Stimulated activated CD8-positive, alpha-beta memory T cell treated with anti-CD3 and anti-CD28 coated beads, Interleukin-7, amount 100 ng/mL, for 4 hours (primary cell): ENCODE results near the gene XRCC4.

Source experiments
- DNase-seq, 2 donors: peaks; one replicate each; pipeline ENCODE4 v3.0.0-alpha.2; 2020; ENCODE audit warnings: low read depth in 2 of 2

The XRCC4 gene

GRCh38 chr5:83071286-83072051 is 5.9 kb upstream of the XRCC4 start:
- no peak for DNase-seq

DNA sequence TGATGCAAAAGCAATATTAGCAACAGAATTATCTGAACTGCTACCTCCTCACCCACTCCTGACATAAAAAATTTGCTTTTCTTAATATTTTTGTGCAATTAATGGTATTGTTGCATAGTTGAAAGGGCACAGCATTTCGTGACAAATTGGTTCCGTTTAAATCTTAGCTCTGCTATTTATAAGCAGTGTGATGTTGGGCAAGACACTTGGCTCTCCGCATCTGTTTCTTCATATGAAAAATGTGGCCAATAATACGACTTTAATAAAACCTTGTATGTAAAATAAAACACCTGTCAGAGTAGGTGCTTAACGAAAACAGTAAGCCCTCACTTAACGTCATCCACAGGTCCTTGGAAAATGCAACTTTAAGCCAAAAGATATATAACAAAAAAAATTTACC is 4.4 kb upstream of the XRCC4 start:
- no peak for DNase-seq

DNA sequence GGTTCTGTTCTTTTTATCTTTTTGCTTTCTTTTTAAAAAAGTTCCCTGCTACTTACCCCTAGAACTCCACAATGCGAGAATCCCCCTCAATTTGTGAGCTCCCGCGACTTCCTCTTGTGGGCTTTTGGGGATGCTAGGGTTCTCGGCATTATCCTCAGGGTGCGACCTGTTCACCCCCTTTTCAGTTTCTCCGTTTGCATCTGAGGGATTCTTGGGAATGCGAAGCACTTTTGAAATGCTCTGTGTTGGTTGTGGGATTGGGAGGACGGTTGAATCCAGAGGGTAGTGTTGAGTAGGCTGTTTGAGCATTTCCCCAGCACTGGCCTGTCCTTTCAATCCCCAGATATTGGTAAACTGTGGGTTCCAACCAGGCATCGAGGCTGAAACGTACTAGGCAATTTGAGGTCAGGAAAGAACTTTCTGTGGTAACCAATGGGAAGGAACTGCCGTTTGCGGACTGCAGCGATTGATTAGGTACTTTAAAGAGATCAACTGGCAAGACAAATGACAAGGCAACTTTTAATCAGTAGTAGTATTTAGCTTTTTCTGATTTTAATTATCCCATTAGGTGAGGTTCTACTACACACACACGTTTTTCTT is 415 bp downstream of the XRCC4 start:
- peak in 1 of 2 donors; percentile 0 for DNase-seq

DNA sequence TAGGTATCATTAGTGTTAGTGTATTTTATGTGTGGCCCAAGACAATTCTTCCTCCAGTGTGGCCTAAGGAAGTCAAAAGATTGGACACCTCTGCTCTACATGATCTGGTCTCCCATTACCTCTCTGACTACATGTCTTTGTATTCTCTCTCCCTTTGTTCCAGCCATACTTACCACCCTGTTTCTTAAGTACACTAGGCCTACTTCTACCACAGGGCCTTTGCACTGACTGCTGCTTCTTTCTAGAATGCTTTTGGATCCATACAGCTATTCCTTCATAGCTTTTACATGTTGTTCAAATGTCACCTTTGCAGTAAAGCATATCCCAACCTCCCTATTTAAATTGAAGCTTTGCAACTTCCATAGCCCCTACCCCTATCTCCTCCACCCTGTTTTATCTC is 5.4 kb downstream of the XRCC4 start:
- no peak for DNase-seq

DNA sequence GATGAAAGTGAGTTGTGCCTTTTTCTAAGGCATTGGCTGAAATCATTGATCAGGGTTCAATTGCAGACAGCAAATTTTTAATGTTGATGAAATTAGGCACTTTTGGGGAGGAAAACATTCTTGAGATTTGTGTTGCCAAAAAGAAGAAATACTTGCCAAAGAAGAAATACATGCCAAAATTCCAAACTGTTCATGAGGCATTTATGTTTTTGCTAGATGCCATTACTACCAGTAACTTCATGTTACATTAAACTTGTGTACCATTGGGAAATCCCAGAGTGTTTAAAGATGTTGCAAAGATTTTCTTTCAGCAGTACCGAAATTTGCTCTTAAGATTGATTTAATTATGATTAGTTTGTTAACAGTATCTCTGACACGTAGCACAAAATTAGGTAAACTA is 7.0 kb downstream of the XRCC4 start:
- DNase-seq, result no peak

DNA sequence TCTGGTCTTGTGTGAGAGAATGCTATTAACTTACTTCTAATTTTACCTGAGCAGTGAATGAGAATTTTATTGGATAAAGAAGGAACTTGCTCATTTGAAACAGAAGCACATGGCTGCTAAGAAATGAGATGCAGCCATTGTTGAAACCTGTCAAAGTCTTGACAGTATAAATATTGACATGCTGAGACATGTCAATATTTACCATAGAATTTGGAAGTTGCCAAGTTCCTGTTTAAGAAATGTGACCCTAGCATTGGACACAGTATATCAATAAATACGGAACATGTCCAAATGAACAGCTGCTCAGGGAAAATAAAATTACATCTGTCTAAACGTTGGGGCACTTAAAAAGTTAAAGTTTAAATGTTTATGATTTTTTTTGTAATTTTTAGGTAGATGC is 7.8 kb downstream of the XRCC4 start:
- DNase-seq, result no peak

DNA sequence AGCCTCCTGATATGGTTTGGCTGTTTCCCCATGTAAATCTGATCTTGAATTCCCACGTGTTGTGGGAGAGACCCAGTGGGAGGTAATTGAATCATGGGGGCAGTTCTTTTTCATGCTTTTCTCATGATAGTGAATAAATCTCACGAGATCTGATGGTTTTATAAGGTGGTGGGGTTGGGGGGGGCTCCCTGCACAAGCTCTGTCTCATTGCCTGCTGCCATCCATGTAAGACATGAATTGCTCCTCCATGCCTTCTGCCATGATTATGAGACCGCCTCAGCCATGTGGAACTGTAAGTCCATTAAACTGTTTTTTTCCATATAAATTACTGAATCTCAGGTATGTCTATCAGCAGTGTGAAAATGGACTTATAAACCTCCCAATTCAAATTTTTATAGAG is 12.8 kb downstream of the XRCC4 start:
- no peak for DNase-seq

- no peak for DNase-seq
Observed at GRCh38 chr5:83092619-83093018, 15.3 kb downstream of the XRCC4 start.

DNA sequence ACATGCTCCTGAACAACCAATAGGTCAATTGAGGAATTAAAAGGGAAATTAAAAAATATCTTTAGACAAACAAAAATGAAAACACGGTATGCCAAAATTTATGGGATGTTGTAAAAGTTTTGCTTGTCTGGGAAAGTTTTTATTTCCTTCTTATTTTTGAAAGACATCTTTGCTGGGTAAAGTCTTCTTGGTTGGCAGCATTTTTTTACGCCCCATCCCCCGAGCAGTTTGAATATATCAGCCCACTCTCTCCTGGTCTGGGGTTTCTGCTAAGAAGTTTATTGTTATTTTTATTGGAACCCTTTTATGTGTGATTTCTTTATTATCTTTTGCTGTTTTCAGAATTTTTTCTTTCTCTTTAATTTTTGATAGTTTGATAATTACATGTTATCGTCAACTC is 16.3 kb downstream of the XRCC4 start:
- DNase-seq, result no peak

DNA sequence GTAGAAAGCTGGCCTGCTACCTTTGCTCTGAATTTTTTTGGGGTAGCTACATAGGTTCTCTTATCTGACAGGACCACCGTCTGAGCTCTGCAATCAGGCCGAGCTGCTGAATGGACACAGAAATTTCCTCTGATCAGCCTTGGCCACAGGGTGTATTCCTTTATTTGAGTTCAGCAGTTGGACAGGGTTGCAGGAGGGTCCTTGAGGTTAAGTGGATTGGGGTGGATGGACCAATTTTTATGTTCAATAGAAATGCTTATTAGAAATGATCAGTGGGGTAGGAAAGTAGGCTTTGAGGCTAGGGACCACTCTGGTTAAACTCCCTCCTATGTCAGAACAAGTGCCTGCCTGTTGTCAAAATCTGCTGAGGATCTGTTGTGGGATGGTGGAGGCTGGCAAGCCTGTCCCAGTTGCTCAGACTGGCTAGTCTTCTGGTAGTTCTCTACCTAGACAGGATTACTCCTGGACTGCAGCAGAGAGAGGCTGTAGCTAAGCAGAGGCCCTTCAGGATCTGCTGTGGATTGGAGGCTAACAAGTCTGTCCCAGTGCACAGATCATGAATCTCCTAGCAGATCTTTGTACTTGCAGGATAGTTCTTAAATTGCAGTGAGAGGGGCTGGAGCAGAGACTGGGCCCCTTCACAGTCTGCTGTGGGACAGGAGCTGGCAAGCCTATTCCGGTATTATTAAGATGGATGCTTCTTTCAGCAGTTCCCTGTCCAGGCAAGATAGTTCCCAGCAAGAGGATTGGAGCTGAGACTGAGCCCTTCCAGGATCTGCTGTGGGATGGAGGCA is 18.0 kb downstream of the XRCC4 start:
- DNase-seq, result no peak

DNA sequence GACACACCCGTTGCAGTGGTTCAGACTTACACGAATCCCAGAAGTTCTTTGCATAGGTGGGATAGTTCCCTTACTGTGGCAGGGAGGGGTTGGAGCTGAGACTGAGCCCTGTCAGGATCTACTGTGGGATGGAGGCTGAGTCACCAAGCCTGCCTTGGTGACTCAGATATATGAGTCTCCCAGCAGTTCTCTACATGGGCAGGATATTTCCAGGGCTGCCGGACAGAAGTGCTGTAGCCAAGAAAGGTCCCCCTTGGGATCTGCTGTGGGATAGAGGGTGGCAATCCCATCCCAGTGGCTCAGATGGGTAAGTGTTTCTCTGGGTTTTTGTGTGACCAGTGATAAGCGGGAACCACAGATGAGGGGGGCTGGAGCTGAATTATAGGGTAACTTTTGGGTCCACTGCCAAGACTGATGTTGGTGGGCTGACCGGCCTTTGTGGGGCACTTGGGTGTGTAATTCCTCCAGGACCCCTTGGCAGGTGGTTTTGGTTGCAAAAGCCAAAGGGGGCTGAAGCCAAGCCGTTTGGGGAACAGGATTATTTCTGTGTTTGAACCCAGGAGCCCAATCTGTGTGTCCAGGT is 18.7 kb downstream of the XRCC4 start:
- no peak for DNase-seq

DNA sequence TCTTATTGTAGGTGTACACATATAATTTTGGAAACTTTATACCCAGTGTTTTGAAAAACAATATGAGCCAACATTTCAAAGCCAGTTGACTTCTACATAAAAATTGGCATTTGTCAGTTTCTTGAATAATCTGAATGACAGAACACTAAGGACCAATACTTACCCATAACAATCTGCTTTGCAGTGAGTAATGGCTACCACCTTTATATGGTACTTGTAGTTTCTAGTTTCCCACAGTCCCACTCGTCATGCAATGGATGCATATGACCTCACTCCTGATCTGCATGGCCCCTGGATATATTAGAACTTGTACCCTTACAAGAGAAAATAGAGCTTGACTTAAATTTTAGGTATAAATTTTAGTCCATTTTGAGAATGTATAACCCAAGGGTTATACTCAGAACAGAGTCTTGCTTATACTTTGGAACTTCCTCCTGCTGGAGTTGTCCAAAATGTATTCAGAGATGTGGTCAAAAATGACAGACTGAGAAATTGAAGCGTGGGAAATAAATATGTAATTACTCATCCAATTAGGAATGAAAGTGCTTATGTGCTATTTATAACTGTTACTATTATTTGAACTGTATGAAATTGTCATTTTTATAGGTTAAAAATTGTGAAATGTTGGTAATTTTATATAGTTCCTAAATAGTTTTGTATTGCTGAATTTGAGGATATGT is 19.5 kb downstream of the XRCC4 start:
- DNase-seq, result no peak

DNA sequence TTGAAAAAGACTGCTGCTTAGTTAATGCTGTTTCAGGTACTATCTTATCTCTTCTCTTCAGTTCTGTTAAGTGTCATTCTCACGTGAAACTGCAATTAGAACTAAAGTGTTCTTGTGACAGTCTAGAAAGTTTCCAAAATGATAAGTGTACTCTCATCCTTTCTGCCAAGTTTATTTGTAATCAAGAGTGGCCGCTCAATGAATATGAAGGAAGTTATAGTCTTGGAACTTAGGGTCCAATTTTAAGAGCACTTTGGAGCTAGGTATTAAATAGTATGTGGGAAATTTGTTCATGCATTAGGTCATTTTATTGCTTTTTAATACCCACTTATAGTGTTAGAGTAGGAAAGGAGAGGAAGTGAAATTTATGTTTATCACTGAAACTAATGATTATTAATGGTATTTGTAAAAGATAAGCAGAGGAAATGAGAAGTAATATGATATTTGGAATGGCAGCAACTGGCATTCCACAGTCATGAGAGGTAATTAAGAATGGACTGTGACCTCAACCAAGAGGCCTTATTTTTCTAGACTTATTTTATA is 20.4 kb downstream of the XRCC4 start:
- no peak for DNase-seq

DNA sequence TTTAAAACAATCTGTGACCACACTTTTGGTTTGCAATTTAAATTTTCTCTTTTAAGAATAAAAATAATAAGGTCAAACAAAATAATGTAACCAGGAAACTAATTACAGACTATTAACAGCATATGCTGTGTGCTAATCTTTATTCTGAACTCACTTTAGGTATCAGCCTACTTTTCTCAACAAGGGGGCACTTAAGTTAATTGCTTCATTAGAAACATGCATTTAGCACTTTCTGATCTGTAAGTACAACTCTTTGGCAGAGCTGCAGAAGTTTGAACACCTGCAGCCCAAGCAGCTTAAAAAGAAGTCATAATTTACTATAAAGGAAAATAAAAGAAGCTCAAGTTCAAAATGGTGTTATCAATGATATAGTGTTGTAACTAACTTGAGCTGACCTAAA is 21.7 kb downstream of the XRCC4 start:
- DNase-seq, result no peak

GRCh38 chr5:83099445-83099844 is 22.1 kb downstream of the XRCC4 start:
- no peak for DNase-seq

DNA sequence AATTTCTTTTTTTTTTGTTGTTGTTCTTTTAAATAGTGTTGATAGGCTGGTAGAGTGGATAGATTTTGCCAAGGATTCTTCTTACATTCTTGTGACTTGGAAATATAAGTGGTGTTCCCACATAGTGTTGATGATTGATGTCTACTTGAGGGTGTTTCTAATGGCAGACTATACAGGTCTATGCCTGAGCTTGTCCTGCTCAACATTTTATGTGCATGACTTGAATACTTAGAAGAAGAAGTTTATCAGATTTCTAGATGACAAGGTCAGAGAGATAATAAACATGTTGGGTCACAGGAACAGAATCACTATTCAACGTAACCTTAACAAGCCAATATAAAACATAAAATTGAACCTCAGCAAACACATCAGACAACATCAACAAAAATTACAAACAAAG is 24.2 kb downstream of the XRCC4 start:
- no peak for DNase-seq

- DNase-seq, result no peak
Observed at GRCh38 chr5:83102364-83102980, 25.1 kb downstream of the XRCC4 start.

DNA sequence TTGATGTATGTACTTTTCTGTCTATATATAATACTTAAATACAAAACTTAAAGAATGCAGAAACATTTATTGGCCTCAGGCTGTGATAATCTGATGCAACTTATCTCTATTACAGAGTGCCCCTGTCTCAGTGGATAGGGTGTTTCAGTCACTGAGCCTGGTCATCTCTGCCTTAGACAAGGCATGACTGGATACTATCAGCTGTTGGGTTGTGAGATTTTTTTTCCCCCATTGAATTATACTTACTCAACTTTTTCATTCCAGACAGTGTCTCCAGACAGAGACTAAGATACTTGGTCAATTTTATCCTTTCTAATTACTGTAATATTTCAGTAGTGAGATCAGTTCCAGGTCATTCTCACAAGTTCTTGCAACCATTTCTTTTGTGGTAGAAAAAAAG is 26.7 kb downstream of the XRCC4 start:
- DNase-seq, result no peak

- no peak for DNase-seq
Observed at GRCh38 chr5:83107692-83108420, 30.5 kb downstream of the XRCC4 start.

DNA sequence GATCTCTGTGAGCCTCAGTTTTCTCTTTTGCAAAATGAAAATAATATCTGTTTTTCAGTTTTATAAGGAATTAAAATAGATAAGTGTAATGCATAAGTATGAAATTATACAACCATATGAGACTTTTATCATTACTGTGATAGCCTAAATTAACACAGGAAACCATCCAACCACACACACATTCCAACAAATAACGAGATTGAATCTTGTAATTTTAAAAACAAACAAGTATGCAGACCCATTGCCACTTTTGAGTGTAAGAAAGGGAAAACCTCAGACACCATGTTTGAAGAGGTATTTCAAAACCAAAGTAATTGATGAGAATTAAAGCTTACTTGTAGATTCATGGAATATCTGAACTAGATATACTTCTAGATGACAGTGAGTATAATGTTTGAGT is 32.0 kb downstream of the XRCC4 start:
- DNase-seq, result no peak

DNA sequence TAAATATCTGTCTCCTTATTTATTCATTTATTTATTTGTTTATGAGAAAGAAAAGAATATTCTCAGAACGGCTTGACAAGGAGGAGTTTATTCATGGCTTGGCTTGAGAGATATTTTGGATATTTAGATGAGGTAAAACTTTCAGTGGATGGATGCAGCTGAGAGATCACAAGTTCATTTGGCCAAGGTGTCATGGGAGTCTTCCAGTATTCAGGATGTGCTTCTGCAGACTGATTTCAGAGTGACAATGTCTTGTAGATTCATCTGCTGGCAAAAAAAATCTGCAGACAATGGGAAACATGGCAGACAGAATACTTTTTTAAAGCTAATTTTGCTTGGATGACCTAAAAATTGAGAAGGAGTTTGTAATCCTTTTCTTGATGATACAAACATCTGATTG is 38.5 kb downstream of the XRCC4 start:
- no peak for DNase-seq
